GM20000 (cell line): ENCODE results near the gene EPHX1.
"Not testable (repeated sequence)": the region's sequence is repeated elsewhere in the genome, so short reads cannot be mapped to it uniquely, and the experiment has no call there.

Experiments used
- DNase-seq: peaks from one replicate; pipeline ENCODE4 v3.0.0; 2012; ENCODE audit warnings: low spot score
- TF ChIP-seq, protein P1 (sequence below): IDR thresholded peaks from 2 replicates; pipeline ENCODE4 v1.5.1; 2012; ENCODE audit warnings: mild to moderate bottlenecking, control low read depth; ENCODE audit errors: extremely low read depth, missing control alignments

EPHX1 gene

GRCh38 chr1:225834417-225835329 lies 24.7 kb downstream of the EPHX1 start:
- no peak for DNase-seq

GRCh38 chr1:225835856-225836255 lies 25.9 kb downstream of the EPHX1 start:
- no peak for DNase-seq

More at GRCh38 chr1:225834417-225835329, 24.7 kb downstream of the EPHX1 start:
- TF ChIP-seq, protein P1, sequence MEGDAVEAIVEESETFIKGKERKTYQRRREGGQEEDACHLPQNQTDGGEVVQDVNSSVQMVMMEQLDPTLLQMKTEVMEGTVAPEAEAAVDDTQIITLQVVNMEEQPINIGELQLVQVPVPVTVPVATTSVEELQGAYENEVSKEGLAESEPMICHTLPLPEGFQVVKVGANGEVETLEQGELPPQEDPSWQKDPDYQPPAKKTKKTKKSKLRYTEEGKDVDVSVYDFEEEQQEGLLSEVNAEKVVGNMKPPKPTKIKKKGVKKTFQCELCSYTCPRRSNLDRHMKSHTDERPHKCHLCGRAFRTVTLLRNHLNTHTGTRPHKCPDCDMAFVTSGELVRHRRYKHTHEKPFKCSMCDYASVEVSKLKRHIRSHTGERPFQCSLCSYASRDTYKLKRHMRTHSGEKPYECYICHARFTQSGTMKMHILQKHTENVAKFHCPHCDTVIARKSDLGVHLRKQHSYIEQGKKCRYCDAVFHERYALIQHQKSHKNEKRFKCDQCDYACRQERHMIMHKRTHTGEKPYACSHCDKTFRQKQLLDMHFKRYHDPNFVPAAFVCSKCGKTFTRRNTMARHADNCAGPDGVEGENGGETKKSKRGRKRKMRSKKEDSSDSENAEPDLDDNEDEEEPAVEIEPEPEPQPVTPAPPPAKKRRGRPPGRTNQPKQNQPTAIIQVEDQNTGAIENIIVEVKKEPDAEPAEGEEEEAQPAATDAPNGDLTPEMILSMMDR: no peak

DNA sequence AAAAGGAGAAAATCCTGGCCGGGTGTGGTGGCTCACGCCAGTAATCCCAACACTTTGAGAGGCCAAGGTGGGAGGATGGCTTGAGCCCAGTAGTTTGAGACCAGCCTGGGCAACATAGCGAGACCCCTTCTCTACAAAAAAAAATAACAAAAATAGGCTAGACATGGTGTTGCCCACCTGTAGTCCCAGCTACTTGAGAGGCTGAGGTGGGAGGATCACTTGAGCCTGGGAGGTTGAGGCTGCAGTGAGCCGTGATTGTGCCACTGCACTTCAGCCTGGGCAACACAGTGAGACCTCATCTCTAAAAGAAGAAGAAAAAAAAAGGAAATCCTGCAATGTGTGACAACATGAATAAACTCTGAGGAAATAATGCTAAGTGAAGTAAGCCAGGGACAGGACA lies 26.4 kb downstream of the EPHX1 start:
- DNase-seq: not testable (repeated sequence)

More at GRCh38 chr1:225835856-225836255, 25.9 kb downstream of the EPHX1 start:
- TF ChIP-seq, protein P1: no peak

DNA sequence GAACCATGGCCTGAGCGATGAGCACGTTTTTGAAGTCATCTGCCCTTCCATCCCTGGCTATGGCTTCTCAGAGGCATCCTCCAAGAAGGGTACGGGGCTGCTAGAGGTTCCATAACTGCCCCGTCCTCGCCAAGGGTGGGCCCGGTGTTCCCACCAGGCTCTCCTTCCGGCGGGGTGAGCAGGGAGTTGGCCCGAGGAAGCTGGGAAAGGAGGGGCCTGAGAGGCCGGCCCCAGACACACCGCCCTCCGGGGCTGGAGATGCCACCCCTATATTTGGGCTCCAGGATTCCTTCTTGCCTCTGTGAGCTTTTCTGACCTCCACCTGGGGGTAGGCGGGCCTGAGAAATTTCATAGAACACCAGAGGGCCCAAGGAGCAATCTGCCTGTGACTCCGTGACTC lies 28.9 kb downstream of the EPHX1 start:
- TF ChIP-seq, protein P1: no peak
- no peak for DNase-seq

DNA sequence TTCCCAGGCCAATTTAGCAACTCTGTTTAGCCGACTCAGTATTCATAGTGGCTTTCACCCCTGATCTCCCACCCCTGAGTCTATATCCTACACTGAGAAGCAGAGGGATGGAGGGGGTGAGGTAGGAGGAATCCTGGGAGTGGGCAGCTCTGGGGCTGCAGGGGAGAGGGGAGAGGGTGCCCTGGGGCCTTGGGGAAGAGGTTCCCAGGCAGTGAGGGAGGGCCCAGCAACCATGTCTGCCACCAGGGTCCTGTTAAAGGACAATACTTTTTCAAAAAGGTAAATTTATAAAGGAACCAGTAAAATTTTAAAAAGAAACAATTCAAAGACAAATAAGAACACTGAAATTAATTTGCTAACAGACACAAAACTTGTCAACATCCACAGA lies 30.3 kb downstream of the EPHX1 start:
- TF ChIP-seq, protein P1: no peak
- DNase-seq: no peak

GRCh38 chr1:225840713-225841112 lies 30.8 kb downstream of the EPHX1 start:
- DNase-seq: no peak

GRCh38 chr1:225842074-225842473 lies 32.1 kb downstream of the EPHX1 start:
- DNase-seq: no peak
- TF ChIP-seq, protein P1: no peak

More at GRCh38 chr1:225840713-225841112, 30.8 kb downstream of the EPHX1 start:
- TF ChIP-seq, protein P1: no peak

DNA sequence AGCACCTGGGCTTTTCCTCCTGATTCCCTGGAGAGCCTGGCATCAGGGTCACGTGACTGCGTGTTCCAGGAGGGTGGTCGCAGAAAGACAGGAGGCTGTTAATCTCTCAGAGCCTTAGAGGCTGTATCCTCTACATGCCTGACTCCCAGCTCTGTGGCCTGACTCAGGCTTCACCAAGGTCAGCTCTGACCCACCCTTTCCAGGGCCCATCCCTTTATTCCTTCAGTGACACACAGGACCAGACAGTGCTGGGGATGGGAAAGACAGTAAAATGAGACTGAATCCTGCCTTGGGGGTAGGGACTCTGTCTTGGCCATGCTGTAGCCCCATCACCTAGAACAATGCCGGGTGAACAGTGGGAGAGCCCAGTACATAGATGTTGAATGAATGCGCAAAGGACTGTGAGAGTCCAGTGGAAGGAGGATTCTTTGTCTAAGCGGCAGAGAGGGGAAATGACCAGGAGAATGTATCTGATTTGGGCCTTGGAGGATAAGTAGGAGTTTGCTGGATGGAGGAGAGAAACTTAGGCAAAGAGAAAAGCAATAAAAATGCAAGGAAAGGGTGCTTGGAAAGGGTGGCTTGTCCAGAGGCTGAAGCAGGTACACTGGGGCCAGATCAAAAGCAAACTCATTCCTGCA lies 33.0 kb downstream of the EPHX1 start:
- TF ChIP-seq, protein P1: no peak
- DNase-seq: no peak
